NCI-H2171 treated with DMSO at 0.1 percent for 48 hours (cell line): Measurements from ENCODE around the gene AKR1C3.
"Not testable (repeated sequence)": the region's sequence is repeated elsewhere in the genome, so short reads cannot be mapped to it uniquely, and the experiment has no call there.

Experiments
- DNase-seq: peaks from one replicate; lab custom pipeline; 2025; lab: John Stamatoyannopoulos, UW

The AKR1C3 gene

DNA sequence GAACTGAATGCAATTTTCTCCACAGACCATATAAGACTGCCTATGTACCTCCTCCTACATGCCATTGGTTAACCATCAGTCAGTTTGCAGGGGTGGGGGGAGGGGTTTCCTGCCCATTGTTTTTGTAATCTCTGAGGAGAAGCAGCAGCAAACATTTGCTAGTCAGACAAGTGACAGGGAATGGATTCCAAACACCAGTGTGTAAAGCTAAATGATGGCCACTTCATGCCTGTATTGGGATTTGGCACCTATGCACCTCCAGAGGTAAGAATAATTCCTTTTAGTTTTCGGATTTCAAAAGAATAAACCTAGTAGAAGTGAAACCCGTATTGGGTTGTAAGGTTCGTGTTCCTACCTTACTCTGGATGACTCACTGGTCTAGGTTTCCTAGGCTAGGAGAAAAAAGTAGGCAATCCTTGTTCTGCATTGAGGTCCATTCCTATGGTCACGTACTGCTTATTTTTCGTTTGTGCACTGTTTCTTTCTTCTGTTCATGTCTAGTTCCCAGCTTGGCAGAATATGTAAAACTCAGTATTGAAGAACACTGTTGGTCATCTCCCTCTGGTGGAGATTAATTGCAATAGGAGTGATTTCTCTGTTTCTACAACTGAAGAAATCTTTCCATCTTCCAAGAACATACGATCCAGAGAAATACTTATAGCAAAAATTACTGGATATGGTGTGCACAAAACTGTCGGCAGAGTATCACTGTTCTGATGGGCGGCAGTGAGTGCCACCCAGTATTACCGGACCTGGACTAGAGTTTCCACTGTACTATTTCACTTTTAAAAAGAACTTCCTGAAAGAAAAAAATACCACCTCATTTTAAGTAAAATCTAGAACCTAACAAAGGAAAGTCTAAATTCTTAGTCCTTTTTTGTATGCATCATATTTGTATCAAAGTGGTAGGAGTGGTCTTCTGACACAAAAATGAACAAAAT lies at the start of gene AKR1C3:
Gene AKR1C3, plus strand, starts transcription at position 150 of the 941 bp plus-strand sequence. Its CDS starts 31 bp downstream, at position 181.
- DNase-seq: peak; percentile 6

DNA sequence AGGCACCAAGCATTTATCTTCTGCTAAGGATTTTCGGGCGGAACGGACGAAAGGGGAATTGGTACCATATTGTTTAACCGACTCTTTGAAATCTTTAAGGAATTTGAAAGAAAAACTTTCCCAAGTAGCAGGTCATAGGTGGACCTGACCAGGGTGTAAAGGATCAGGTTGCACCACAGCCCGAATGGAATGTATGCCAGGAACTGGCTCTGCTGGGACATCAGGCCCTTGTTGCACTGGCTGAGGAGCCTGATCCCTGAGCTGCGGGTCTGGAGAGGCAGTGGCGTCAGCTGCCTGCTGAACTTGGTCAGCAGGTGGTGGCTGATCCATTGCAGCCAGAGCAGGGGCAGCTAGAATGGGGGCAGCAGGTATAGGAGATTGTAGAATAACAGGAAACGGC lies 49.1 kb upstream of the AKR1C3 start:
- DNase-seq: no peak

DNA sequence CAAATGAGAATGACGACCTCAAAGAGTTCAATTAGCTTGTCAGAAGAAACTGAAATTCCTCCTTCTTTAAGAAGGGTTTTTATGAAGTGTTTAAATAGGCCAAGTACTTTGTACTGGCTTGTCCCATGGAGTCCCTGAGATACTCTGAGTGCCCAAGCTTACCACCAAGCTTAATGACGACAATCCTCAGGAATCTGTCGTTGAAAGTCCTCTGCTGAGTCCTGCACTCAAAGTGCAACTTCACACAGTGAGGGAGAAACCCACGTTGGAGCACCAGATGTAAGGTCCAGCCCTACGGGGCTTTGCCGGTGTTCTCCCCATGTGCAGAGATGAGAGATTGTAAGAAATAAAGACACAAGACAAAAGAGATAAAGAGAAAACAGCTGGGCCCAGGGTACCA lies 47.8 kb upstream of the AKR1C3 start:
- no peak for DNase-seq

- not testable (repeated sequence) for DNase-seq
Observed at GRCh38 chr10:5047055-5047454, 47.2 kb upstream of the AKR1C3 start.

GRCh38 chr10:5047912-5048628 lies 46.1 kb upstream of the AKR1C3 start:
- no peak for DNase-seq

DNA sequence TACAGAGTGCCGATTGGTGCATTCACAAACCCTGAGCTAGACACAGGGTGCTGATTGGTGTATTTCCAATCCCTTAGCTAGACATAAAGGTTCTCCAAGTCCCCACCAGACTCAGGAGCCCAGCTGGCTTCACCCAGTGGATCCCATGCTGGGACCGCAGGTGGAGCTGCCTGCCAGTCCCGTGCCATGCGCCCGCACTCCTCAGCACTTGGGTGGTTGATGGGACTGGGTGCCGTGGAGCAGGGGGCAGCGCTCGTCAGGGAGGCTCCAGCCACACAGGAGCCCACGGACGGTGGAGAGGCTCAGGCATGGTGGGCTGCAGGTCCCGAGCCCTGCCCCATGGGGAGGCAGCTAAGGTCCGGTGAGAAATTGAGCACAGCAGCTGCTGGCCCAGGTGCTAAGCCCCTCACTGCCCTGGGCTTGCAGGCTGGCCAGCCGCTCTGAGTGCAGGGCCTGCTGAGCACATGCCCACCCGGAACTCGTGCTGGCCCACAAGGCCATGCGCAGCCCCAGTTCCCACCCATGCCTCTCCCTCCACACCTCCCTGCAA lies 41.2 kb upstream of the AKR1C3 start:
- DNase-seq: not testable (repeated sequence)

GRCh38 chr10:5054831-5055230 lies 39.4 kb upstream of the AKR1C3 start:
- DNase-seq: not testable (repeated sequence)

DNA sequence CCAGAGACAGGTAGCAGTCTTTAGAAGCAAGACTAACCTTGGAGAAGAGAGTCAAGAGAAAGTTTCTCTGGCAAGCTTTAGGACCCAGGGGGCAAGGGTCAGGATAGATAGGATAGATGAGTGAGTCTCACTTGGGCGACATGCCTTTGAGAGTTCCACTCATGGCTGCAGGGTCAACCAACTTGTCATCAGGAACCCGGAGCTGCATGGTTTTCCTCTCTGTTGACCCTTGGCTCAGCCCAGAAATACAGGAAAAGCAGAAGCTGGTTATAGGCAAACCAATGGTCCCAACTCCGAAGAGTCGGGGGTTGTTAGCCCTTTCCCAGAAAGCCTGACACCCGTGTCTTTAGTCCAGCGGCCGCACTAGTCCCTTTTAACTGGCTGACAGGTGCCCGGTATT lies 34.9 kb upstream of the AKR1C3 start:
- DNase-seq: not testable (repeated sequence)

DNA sequence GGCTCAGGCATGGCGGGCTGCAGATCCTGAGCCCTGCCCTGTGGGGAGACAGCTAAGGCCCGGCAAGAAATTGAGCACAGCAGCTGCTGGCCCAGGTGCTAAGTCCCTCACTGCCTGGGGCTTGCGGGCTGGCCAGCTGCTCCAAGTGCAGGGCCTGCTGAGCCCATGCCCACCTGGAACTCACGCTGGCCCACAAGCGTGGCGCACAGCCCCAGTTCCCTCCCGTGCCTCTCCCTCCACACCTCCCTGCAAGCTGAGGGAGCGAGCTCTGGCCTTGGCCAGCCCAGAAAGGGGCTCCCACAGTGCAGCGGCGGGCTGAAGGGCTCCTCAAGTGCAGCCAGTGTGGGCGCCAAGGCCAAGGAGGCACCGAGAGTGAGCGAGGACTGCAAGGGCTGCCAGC lies 33.4 kb upstream of the AKR1C3 start:
- DNase-seq: not testable (repeated sequence)

- no peak for DNase-seq
Observed at GRCh38 chr10:5064656-5065055, 29.6 kb upstream of the AKR1C3 start.

GRCh38 chr10:5068274-5068984 lies 25.8 kb upstream of the AKR1C3 start:
- DNase-seq: no peak

DNA sequence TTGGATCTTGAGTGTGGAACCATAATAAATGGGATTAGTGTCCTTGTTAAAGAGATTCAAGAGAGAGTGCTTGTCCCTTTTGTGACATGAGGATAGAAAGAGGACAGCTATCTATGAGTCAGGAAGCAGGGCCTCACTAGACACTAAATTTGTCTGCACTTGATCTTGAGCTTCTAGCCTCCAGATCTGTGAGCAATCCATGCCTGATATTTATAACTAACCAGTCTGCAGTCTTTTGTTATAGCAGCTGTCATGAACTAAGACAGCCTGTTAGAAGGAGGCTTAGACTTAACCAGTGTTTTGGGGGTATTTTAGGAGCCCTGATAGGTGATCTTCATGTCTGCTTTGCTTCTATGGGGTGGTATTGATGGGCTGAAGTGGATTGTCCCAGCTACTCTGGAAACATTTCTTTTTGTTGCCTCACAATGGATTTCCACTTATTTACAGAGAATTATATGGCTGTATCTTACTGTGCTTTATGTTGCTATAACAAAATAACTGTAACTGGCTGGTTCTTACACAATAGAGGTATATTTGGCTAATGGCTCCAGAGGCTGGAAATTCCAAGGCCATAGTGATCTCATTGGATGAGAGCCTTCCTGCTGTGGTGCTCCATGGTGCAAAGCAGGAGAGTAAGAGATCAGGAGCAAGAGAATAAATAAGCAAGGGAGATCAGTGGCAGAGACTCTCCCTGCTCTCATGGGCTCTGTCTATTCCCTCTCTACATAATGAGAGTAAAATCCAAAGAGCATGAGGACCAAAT lies 23.4 kb upstream of the AKR1C3 start:
- no peak for DNase-seq

- peak; percentile 52 for DNase-seq
Observed at GRCh38 chr10:5071411-5072198, 22.6 kb upstream of the AKR1C3 start.

- DNase-seq: no peak
Observed at GRCh38 chr10:5073659-5074058, 20.6 kb upstream of the AKR1C3 start.

DNA sequence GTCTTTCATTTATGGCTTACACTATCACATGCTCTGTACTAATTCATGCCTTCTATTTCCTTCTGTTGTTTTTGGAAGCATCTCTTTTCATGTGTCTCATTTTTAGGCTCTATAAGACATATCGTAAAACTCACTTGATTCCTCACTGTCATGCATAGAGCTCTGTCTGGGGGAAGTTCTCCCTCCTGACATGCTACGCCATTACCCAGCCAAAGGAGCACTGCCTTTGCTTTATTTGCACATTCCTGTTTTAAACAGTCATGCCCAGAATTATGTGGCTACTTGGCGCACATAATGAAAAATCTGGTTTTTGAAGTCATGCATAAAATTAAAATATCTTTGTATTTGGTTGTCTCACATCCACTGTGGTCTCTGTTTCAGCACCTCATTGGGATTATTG lies 17.6 kb upstream of the AKR1C3 start:
- no peak for DNase-seq

DNA sequence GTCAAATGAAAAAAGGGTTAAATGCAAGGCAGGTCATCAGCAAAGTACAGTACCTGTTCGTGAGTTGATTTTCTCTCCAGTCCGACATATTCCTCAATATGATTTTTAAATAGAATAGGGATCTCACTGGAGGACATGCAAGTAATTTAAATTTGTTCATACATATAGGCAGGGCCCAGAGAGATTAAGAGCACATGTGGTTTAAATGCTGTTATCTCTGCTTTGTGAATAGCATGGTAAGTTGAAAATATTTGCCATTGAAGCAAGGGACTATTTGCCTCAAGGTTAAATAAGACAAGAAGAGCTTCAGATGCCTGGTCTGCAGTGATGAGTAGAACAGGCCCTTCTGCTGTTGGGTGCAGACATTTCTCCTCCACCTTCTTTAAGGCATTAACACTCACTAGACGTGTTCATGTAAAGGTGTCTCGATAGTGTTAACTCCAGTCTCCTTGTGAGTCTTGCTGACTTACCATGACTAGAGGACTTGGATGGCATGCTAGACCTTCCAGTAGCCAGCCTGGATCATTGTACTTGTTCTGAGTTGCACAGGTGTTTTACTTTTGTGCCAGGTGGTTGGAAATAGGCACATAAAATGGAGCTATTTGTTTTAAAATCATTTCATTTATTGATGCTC lies 15.6 kb upstream of the AKR1C3 start:
- DNase-seq: no peak

- DNase-seq: no peak
Observed at GRCh38 chr10:5079306-5079830, 14.8 kb upstream of the AKR1C3 start.

- DNase-seq: no peak
Observed at GRCh38 chr10:5079836-5080235, 14.4 kb upstream of the AKR1C3 start.

GRCh38 chr10:5081091-5081490 lies 13.1 kb upstream of the AKR1C3 start:
- DNase-seq: no peak
